K562 (cell line): Measurements from ENCODE around the gene CHMP4B. TPM values are rescaled to one million over a fixed set of nuclear protein-coding genes. Genes with fewer than 3 reads are reported as not detected.

Source experiments
- ATAC-seq: fragments of 200-7000 bp; cut with Tn5 transposase; 3 replicates; pipeline ENCODE4 v1.9.1; 2020; ENCODE audit warnings: moderate library complexity
- BruUV-seq: library from RNA; stranded (reverse); fragments of 400-500 nt; replicated peaks from 2 replicates; lab custom pipeline; 2021; lab: Mats Ljungman, UMichigan
- CTCF ChIA-PET: fragments of 300-600 bp; formaldehyde crosslinking; extraction: SDS; loops from one replicate; lab custom pipeline; 2021; ENCODE audit warnings: low intra/inter-chr PET ratio; lab: Yijun Ruan, JAX
- POLR2A ChIA-PET: fragments of 300-600, 350-650 bp; sonication (Branson Sonifier 250); formaldehyde crosslinking; extraction: SDS; loops from one replicate; lab custom pipeline; 2021; ENCODE audit warnings: antibody characterized with exemption, inconsistent platforms; lab: Yijun Ruan, JAX
- DNase-seq, 4 experiments: peaks; one replicate each; pipeline versions ENCODE4 v3.0.0 to v3.0.0-alpha.2; 2011 to 2018; ENCODE audit warnings: low spot score in 3 of 4, mixed read lengths in 3 of 4; ENCODE audit errors: extremely low read depth in 1 of 4
- FAIRE-seq: peaks from 2 replicates; lab custom pipeline; 2011; peaks lifted over from hg19 to GRCh38; lab: Jason Lieb, UNC
- H2AFZ ChIP-seq: 2 replicates; pipeline ENCODE4 v1.6.0; 2011; ENCODE audit warnings: low read depth, low read length, control low read depth, inconsistent platforms
- H3K27ac ChIP-seq: fragments of 200-600 bp; 3 replicates; pipeline ENCODE4 v1.8.0; 2011; ENCODE audit warnings: low read depth, mild to moderate bottlenecking, control low read depth, inconsistent platforms, low read length, moderate library complexity, mixed read lengths; ENCODE audit errors: extremely low read depth
- H3K27me3 ChIP-seq, 2 experiments: fragments of 300-600 bp in 1 of 2; 2 replicates in 1 of 2; 3 replicates in 1 of 2; pipeline versions ENCODE4 v1.6.0 to v1.8.0; 2011; ENCODE audit warnings: inconsistent platforms in 2 of 2, low read length in 2 of 2, mild to moderate bottlenecking in 1 of 2, mixed read lengths in 1 of 2, moderate library complexity in 1 of 2; ENCODE audit not compliant: control insufficient read depth in 2 of 2, insufficient read depth in 2 of 2
- H3K36me3 ChIP-seq: fragments of 300-600 bp; 3 replicates; pipeline ENCODE4 v1.8.0; 2011; ENCODE audit warnings: mild to moderate bottlenecking, low read length, inconsistent platforms; ENCODE audit not compliant: control insufficient read depth, insufficient read depth
- H3K4me1 ChIP-seq, 2 experiments: fragments of 200-600 bp in 1 of 2; replicated peaks in 1 of 2; 2 replicates in 1 of 2; 3 replicates in 1 of 2; pipeline versions ENCODE4 v1.5.1 to v1.8.0; 2011; ENCODE audit warnings: inconsistent platforms in 2 of 2, low read length in 2 of 2, mild to moderate bottlenecking in 1 of 2, mixed read lengths in 1 of 2, moderate library complexity in 1 of 2; ENCODE audit not compliant: control insufficient read depth in 2 of 2, insufficient read depth in 2 of 2
- H3K4me2 ChIP-seq: 2 replicates; pipeline ENCODE4 v1.6.1; 2011; ENCODE audit warnings: low read length, control low read depth, inconsistent platforms, mixed read lengths; ENCODE audit not compliant: insufficient read depth
- H3K4me3 ChIP-seq: fragments of 200-600 bp; sonication (generic), shearing (Covaris generic); 2 replicates; pipeline ENCODE4 v1.5.1; 2016; ENCODE audit warnings: control low read depth, inconsistent platforms
- H3K79me2 ChIP-seq: fragments of 200-600 bp; 3 replicates; pipeline ENCODE4 v1.8.0; 2011; ENCODE audit warnings: low read length, inconsistent platforms; ENCODE audit not compliant: control insufficient read depth, insufficient read depth
- H3K9ac ChIP-seq, 2 experiments: 2 replicates each; pipeline versions ENCODE4 v1.6.0 to v1.6.1; 2011; ENCODE audit warnings: low read depth in 2 of 2, low read length in 2 of 2, control low read depth in 1 of 2, inconsistent platforms in 1 of 2, mild to moderate bottlenecking in 1 of 2, mixed read lengths in 1 of 2; ENCODE audit not compliant: insufficient read depth in 1 of 2
- H3K9me1 ChIP-seq: one replicate; pipeline ENCODE4 v1.6.0; 2011; ENCODE audit warnings: inconsistent platforms, mild to moderate bottlenecking, low read length, moderate library complexity; ENCODE audit not compliant: control insufficient read depth, insufficient read depth
- H3K9me3 ChIP-seq: replicated peaks from 2 replicates; pipeline ENCODE4 v1.5.1; 2011; ENCODE audit warnings: low read depth, low read length, inconsistent platforms; ENCODE audit not compliant: control insufficient read depth, insufficient read depth
- H4K20me1 ChIP-seq: replicated peaks from 2 replicates; pipeline ENCODE4 v1.6.1; 2011; ENCODE audit warnings: low read length, inconsistent platforms, mixed read lengths; ENCODE audit not compliant: control insufficient read depth, insufficient read depth
- CEBPB ChIP-seq: fragments of 450-650 bp; IDR thresholded peaks from 2 replicates; pipeline ENCODE4 v1.6.1; 2016; ENCODE audit warnings: missing genetic modification characterization, missing compliant biosample characterization
- POLR3G ChIP-seq: IDR thresholded peaks from 2 replicates; pipeline ENCODE4 v1.6.1; 2011; ENCODE audit not compliant: insufficient read length, insufficient replicate concordance; ENCODE audit errors: extremely low read depth
- TCF3 ChIP-seq: sonication (generic); formaldehyde crosslinking; IDR thresholded peaks from 2 replicates; pipeline ENCODE4 v1.4.0; 2020; ENCODE audit warnings: mild to moderate bottlenecking, missing genetic modification reagents
- UBTF ChIP-seq, 2 experiments: IDR thresholded peaks; 2 replicates each; pipeline ENCODE4 v1.6.1; 2012; ENCODE audit warnings: improper control_type of control experiment in 2 of 2, low read depth in 2 of 2, low read length in 2 of 2, borderline replicate concordance in 1 of 2
- WGBS: fragments of 100-300 bp; shearing (Covaris generic); methylation state at CpG from one replicate; pipeline ENCODE4 v1.1.6; 2016; ENCODE audit warnings: low coverage, mixed read lengths; ENCODE audit not compliant: insufficient coverage; ENCODE audit errors: missing lambda C conversion rate; 5-methylcytosine and 5-hydroxymethylcytosine counted together
- in situ Hi-C: fragments of 300-500 bp; cut with MboI; formaldehyde crosslinking; loops from 4 replicates; pipeline ENCODE4 v1.15.0; 2018; ENCODE audit warnings: inconsistent platforms, mixed read lengths
- intact Hi-C: fragments of 100-400 bp; cut with micrococcal nuclease; formaldehyde crosslinking; loops from 2 replicates; pipeline ENCODE4 v1.14.2; 2022
- polyA plus RNA-seq, 8 experiments: library from polyadenylated mRNA; depleted of rRNA in 4 of 8; stranded (reverse) in 5 of 8; unstranded in 3 of 8; fragments of >200 nt; fragmentation: Nextera tagmentation in 2 of 8; fragmentation: Illumina TruSeq in 1 of 8; extraction: Ambion mirVana in 2 of 8; extraction: Trizol in 1 of 8; gene quantifications; 2 replicates each; pipeline versions ENCODE4 v1.2.1 to v1.2.3, GENCODE V29; 2011 to 2014; ENCODE audit warnings: inconsistent platforms in 1 of 8, missing spikeins in 1 of 8
- total RNA-seq, 7 experiments: library from RNA; depleted of rRNA in 6 of 7; stranded (reverse); fragments of >200 nt in 6 of 7; fragmentation: Illumina TruSeq in 2 of 7; extraction: Trizol in 2 of 7; gene quantifications; 2 replicates each; pipeline versions ENCODE4 v1.2.1 to v1.2.3, GENCODE V29; 2011 to 2021; ENCODE audit warnings: low replicate concordance in 1 of 7
- TF ChIP-seq, protein P1 (sequence below), 2 experiments: fragments of 450-650 bp in 1 of 2; sonication (generic) in 1 of 2; formaldehyde crosslinking in 1 of 2; IDR thresholded peaks in 1 of 2; conservative IDR thresholded peaks in 1 of 2; 2 replicates each; pipeline versions ENCODE4 v1.6.1 to v1.8.1; 2016 to 2023; ENCODE audit warnings: mild to moderate bottlenecking in 2 of 2, moderate library complexity in 2 of 2, inconsistent platforms in 1 of 2, missing genetic modification reagents in 1 of 2

The CHMP4B gene
- total and polyA plus RNA-seq, 9 of the 15 experiments (the other 6 are each of a cell fraction or from before 2014, with no cell fraction given) = 1.8 to 64.7 (median 31.8) TPM

DNA sequence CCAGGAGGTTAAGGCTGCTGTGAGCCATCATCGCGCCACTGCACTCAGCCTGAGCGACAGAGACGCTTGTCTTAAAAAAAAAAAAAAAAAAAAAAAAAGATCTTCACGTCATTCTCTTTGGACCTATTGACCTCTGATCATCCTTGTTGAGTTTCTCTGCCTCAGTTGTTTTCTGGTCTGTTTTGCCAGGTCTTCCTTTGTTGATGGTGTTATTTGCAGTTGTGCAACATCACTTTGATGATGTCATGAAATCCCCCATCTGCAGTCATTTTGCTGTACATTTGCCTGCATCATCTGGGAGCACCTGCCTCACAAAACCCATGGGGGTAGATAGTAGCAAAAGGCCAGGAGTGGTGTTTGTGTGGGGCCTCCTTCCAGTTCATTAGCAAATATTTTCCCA, 39.2 kb upstream of the CHMP4B start (continued):
- TF ChIP-seq, protein P1, sequence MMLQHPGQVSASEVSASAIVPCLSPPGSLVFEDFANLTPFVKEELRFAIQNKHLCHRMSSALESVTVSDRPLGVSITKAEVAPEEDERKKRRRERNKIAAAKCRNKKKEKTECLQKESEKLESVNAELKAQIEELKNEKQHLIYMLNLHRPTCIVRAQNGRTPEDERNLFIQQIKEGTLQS (IDR thresholded peaks at IDR 0.05) = peak; percentile 60
- TF ChIP-seq, protein P1 (CRISPR knock-in tag; conservative IDR thresholded peaks at IDR 0.05) = no peak
- TF ChIP-seq POLR3G (no peak), CEBPB (tag) (peak; percentile 66)

DNA sequence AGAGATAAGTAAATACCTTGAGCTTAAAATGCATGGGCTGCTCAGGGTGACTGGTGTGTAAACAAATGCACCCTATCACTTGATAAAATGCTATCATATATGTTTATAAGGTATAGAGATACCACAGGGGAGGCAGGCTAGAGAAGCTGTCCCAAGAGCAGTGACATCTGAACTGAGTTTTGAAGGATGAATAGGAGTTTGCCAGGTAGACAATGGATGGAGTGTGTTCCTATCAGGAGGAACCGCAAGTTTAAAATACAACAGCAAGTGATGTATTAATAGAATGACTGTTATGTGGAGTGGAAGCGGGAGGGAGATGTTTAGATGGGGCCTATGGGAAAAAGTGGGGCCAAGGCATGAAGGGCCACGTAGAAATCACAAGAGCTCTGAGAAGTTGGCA, 38.7 kb upstream of the CHMP4B start:
- CTCF ChIA-PET = no interaction called here
- H3K9me1 ChIP-seq = no peaks in the 10 kb centered on the region
- no peak overlapping the region for H3K9ac ChIP-seq
- in situ Hi-C loops = no loop called here
- ATAC-seq (no peak), FAIRE-seq (no peak), DNase-seq (no peak)
- no peak overlapping the region for H3K4me2 ChIP-seq
- 22% methylated on average over 3 of the region's 3 CpGs for WGBS
- no peaks in the 10 kb centered on the region for H4K20me1 ChIP-seq
- no TSS peak for BruUV-seq
- no peak overlapping the region for H2AFZ ChIP-seq
- intact Hi-C loops = no loop called here
- H3K9me3 ChIP-seq = no peaks in the 10 kb centered on the region
- H3K27me3 ChIP-seq = no peaks in the 10 kb centered on the region
- no peak overlapping the region for H3K27ac ChIP-seq
- POLR2A ChIA-PET = interaction anchor here (0.8 kb wide), 1 partner anchor 9 kb away, joined by 3 read pairs; no protein-coding TSS in a partner anchor
- H3K79me2 ChIP-seq = no peaks in the 10 kb centered on the region
- H3K36me3 ChIP-seq = no peaks in the 10 kb centered on the region
- H3K4me1 ChIP-seq = peaks cover under 1% of the 10 kb centered on the region in 2 experiments; a peak in 3 of 5 replicates
- peak; percentile 26 for TF ChIP-seq TCF3 (CRISPR knock-in tag)
- no peak for TF ChIP-seq UBTF (IDR thresholded peaks at IDR 0.05; ENCODE audit: borderline replicate concordance in 1 of 2, low read depth in 2 of 2, low read length in 2 of 2)
- H3K4me3 ChIP-seq = no peak overlapping the region
